Gastroesophageal sphincter (tissue), 4 donors: ENCODE data around the gene PRKAR1B. TPM values are rescaled to one million over a fixed set of nuclear protein-coding genes. Genes with fewer than 3 reads are reported as not detected.

Experiments
- ATAC-seq: fragments of 150-250 bp; one replicate; pipeline ENCODE4 v1.9.1; 2016; ENCODE audit warnings: mild to moderate bottlenecking, moderate library complexity
- H3K27ac ChIP-seq, 4 donors: fragments of 200-600 bp; sonication (generic) in 3 of 4; 1 replicate in 3 of 4; 2 replicates in 1 of 4; pipeline ENCODE4 v1.5.1; 2016 to 2019
- H3K27me3 ChIP-seq: fragments of 200-600 bp; sonication (generic); one replicate; pipeline ENCODE4 v1.5.1; 2019
- H3K36me3 ChIP-seq, 2 donors: fragments of 200-600 bp; sonication (generic); one replicate each; pipeline ENCODE4 v1.5.1; 2019; ENCODE audit warnings: control low read depth in 1 of 2
- H3K4me1 ChIP-seq, 3 donors: fragments of 200-600 bp; sonication (generic); 1 replicate in 2 of 3; 2 replicates in 1 of 3; pipeline ENCODE4 v1.5.1; 2016 to 2019; ENCODE audit warnings: control low read depth in 2 of 3
- H3K4me3 ChIP-seq, 2 donors: fragments of 200-600 bp; sonication (generic); one replicate each; pipeline ENCODE4 v1.5.1; 2019; ENCODE audit warnings: mild to moderate bottlenecking in 1 of 2, moderate library complexity in 1 of 2
- H3K9me3 ChIP-seq, 3 donors: fragments of 200-600 bp; sonication (generic); one replicate each; pipeline ENCODE4 v1.5.1; 2017 to 2019; ENCODE audit warnings: control low read depth in 2 of 3
- EP300 ChIP-seq: sonication (generic); formaldehyde crosslinking; IDR thresholded peaks from one replicate; pipeline ENCODE4 v1.6.1; 2017; ENCODE audit warnings: antibody characterized with exemption, mild to moderate bottlenecking
- POLR2A ChIP-seq, 2 donors: fragments of 450-650 bp; IDR thresholded peaks; one replicate each; pipeline ENCODE4 v1.6.1; 2017; ENCODE audit warnings: antibody characterized with exemption in 2 of 2, mild to moderate bottlenecking in 2 of 2, moderate library complexity in 1 of 2
- POLR2AphosphoS5 ChIP-seq: sonication (generic); formaldehyde crosslinking; IDR thresholded peaks from one replicate; pipeline ENCODE4 v1.6.1; 2017; ENCODE audit warnings: antibody characterized with exemption
- WGBS, 2 donors: methylation state at CpG; one replicate each; pipeline ENCODE4 v1.1.5; 2018; ENCODE audit warnings: low coverage in 1 of 2; 5-methylcytosine and 5-hydroxymethylcytosine counted together
- total RNA-seq, 4 donors: library from RNA; depleted of rRNA; stranded (reverse); fragments of >200 nt; gene quantifications; one replicate each; pipeline ENCODE4 v1.1.0, GENCODE V29; 2016
- TF ChIP-seq, protein P1 (sequence below), 4 experiments: fragments of 200-600 bp in 2 of 4; fragments of 450-650 bp in 2 of 4; sonication (generic) in 1 of 4; IDR thresholded peaks; one replicate each; pipeline ENCODE4 v1.5.1; 2017 to 2019; ENCODE audit warnings: antibody characterized with exemption in 4 of 4, mild to moderate bottlenecking in 2 of 4, moderate library complexity in 2 of 4

Gene PRKAR1B
- total RNA-seq, 4 donors from 2014 or later: 11.6 to 39.1 (median 24.8) TPM

GRCh38 chr7:623464-623863 lies 103.6 kb downstream of the PRKAR1B start:
- no peak for ATAC-seq
- Histone ChIP-seq H3K9me3 (peaks cover 0 to 32% (median 0%) of the 10 kb centered on the region in 3 donors), H3K36me3 (no peaks in the 10 kb centered on the region), H3K4me1 (no peaks in the 10 kb centered on the region), H3K27me3 (no peaks in the 10 kb centered on the region), H3K4me3 (no peak overlapping the region), H3K27ac (no peak overlapping the region)
- TF ChIP-seq POLR2A (IDR thresholded peaks at IDR 0.05) (no peak), POLR2AphosphoS5 (no peak), EP300 (no peak)
- TF ChIP-seq, protein P1, sequence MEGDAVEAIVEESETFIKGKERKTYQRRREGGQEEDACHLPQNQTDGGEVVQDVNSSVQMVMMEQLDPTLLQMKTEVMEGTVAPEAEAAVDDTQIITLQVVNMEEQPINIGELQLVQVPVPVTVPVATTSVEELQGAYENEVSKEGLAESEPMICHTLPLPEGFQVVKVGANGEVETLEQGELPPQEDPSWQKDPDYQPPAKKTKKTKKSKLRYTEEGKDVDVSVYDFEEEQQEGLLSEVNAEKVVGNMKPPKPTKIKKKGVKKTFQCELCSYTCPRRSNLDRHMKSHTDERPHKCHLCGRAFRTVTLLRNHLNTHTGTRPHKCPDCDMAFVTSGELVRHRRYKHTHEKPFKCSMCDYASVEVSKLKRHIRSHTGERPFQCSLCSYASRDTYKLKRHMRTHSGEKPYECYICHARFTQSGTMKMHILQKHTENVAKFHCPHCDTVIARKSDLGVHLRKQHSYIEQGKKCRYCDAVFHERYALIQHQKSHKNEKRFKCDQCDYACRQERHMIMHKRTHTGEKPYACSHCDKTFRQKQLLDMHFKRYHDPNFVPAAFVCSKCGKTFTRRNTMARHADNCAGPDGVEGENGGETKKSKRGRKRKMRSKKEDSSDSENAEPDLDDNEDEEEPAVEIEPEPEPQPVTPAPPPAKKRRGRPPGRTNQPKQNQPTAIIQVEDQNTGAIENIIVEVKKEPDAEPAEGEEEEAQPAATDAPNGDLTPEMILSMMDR (IDR thresholded peaks at IDR 0.05): no peak
- WGBS, 2 donors: 93 to 100% methylated on average over 3 to 8 of the region's 8 CpGs

- H3K4me1 ChIP-seq: no peaks in the 10 kb centered on the region
- TF ChIP-seq POLR2AphosphoS5: no peak
- no peak for ATAC-seq
- no peak overlapping the region for H3K4me3 ChIP-seq
- H3K27ac ChIP-seq: no peak overlapping the region
- no peaks in the 10 kb centered on the region for H3K36me3 ChIP-seq
- 80% methylated on average over 1 of the region's 8 CpGs; no CpG with 5 or more reads in 1 of the 2 donors for WGBS, 2 donors
- no peaks in the 10 kb centered on the region for H3K27me3 ChIP-seq
- peaks cover 0 to 32% (median 0%) of the 10 kb centered on the region in 3 donors for H3K9me3 ChIP-seq
Measured at GRCh38 chr7:621572-622285, 105.4 kb downstream of the PRKAR1B start.

- ATAC-seq: no peak
- H3K4me3 ChIP-seq: no peak overlapping the region
- no peaks in the 10 kb centered on the region for H3K4me1 ChIP-seq
- TF ChIP-seq POLR2A (IDR thresholded peaks at IDR 0.05): no peak
- no peaks in the 10 kb centered on the region for H3K27me3 ChIP-seq
- H3K36me3 ChIP-seq: no peaks in the 10 kb centered on the region
- peaks cover 0 to 28% (median 0%) of the 10 kb centered on the region in 3 donors for H3K9me3 ChIP-seq
- no peak overlapping the region for H3K27ac ChIP-seq
Measured at GRCh38 chr7:620885-621284, 106.2 kb downstream of the PRKAR1B start.

- Histone ChIP-seq H3K27ac (no peak overlapping the region), H3K27me3 (no peaks in the 10 kb centered on the region), H3K4me3 (no peak overlapping the region), H3K36me3 (no peaks in the 10 kb centered on the region), H3K4me1 (no peaks in the 10 kb centered on the region), H3K9me3 (peaks cover 0 to 19% (median 0%) of the 10 kb centered on the region in 3 donors)
- ATAC-seq: no peak
- TF ChIP-seq POLR2A (IDR thresholded peaks at IDR 0.05) (no peak), EP300 (no peak), POLR2AphosphoS5 (no peak)
- TF ChIP-seq, protein P1 (IDR thresholded peaks at IDR 0.05): no peak
- 58 to 60% methylated on average over 3 to 4 of the region's 5 CpGs for WGBS, 2 donors
Measured at GRCh38 chr7:620056-620455, 107.0 kb downstream of the PRKAR1B start.

DNA sequence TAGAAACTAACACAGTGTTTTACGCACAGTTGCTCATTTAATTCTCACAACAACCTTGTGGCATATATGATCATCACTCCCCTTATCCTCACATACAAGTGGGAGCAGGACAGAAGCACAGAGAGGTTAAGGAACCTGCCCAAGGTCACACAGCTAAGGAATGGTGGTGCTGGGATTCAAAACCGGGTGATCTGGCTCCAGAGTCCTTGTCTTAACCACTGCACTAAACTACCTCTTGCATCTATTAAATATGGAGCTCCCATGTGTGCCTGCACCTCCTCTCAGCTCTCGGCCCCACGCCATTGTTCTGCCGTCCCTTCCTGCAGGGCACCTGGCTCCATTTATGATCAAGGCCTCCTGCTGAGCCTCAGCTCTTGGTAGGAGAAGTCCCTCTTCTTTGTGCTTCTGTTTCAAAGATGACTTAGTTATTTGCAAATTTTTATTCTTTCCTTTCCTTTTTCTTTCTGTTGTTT lies 107.7 kb downstream of the PRKAR1B start:
- H3K4me1 ChIP-seq: no peaks in the 10 kb centered on the region
- WGBS, 2 donors: 94 to 100% methylated on average over 1 to 5 of the region's 5 CpGs
- H3K27me3 ChIP-seq: no peaks in the 10 kb centered on the region
- H3K9me3 ChIP-seq: peaks cover 0 to 14% (median 0%) of the 10 kb centered on the region in 3 donors
- no peak overlapping the region for H3K4me3 ChIP-seq
- H3K27ac ChIP-seq: no peak overlapping the region
- no peak for ATAC-seq
- TF ChIP-seq POLR2A (IDR thresholded peaks at IDR 0.05): no peak
- H3K36me3 ChIP-seq: no peaks in the 10 kb centered on the region

- H3K36me3 ChIP-seq: no peaks in the 10 kb centered on the region
- no peak for ATAC-seq
- TF ChIP-seq POLR2A (IDR thresholded peaks at IDR 0.05): no peak
- no peak for TF ChIP-seq EP300
- TF ChIP-seq, protein P1 (IDR thresholded peaks at IDR 0.05): no peak
- TF ChIP-seq POLR2AphosphoS5: no peak
- peaks cover 0 to 12% (median 0%) of the 10 kb centered on the region in 3 donors for H3K9me3 ChIP-seq
- no peak overlapping the region for H3K4me3 ChIP-seq
- no peak overlapping the region for H3K27ac ChIP-seq
- WGBS, 2 donors: 77 to 81% methylated on average over 5 to 11 of the region's 14 CpGs
- H3K27me3 ChIP-seq: no peaks in the 10 kb centered on the region
- no peaks in the 10 kb centered on the region for H3K4me1 ChIP-seq
Measured at GRCh38 chr7:618539-619367, 108.3 kb downstream of the PRKAR1B start.
